ENCODE data around the gene GSPT1.
"Not testable (repeated sequence)": the region's sequence is repeated elsewhere in the genome, so short reads cannot be mapped to it uniquely, and the experiment has no call there.

DNA sequence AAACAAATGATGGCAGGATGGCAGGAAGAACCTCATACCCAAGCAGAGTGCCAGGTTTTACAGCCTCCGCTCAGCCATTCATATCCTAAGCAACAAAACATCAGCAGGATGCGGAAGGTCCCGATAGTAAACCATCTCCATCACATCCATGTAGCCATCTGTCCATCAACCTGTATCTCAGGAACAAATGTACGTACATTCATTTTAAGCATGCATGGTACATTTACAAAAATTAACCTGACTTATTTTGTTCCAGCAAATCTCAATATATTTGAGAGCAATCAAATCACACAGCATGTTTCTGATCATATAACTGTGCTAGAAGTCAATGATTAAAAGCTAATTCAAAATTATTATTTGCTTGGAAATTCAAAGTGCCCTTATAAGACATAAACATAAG, 26.2 kb upstream of the GSPT1 start, which contains the start of gene NPIPB2:
- TF ChIP-seq, protein P1, sequence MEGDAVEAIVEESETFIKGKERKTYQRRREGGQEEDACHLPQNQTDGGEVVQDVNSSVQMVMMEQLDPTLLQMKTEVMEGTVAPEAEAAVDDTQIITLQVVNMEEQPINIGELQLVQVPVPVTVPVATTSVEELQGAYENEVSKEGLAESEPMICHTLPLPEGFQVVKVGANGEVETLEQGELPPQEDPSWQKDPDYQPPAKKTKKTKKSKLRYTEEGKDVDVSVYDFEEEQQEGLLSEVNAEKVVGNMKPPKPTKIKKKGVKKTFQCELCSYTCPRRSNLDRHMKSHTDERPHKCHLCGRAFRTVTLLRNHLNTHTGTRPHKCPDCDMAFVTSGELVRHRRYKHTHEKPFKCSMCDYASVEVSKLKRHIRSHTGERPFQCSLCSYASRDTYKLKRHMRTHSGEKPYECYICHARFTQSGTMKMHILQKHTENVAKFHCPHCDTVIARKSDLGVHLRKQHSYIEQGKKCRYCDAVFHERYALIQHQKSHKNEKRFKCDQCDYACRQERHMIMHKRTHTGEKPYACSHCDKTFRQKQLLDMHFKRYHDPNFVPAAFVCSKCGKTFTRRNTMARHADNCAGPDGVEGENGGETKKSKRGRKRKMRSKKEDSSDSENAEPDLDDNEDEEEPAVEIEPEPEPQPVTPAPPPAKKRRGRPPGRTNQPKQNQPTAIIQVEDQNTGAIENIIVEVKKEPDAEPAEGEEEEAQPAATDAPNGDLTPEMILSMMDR (conservative IDR thresholded peaks at IDR 0.05; ENCODE audit: low read depth, low read length), result not testable (repeated sequence)
- TF ChIP-seq EZH2 (IDR thresholded peaks at IDR 0.05; ENCODE audit: borderline replicate concordance, low read depth, low read length, poor library complexity, severe bottlenecking), result not testable (repeated sequence)

Data from A673 (cell line).